Measurements from ENCODE around the gene TRIM54. TPM values are rescaled to one million over a fixed set of nuclear protein-coding genes. Genes with fewer than 3 reads are reported as not detected.

TRIM54 gene
- total and polyA plus RNA-seq, 2 of the 8 experiments (the other 6 are each of a cell fraction or from before 2014, with no cell fraction given) = 3.9 to 5.8 TPM

GRCh38 chr2:27312152-27312551 is 29.9 kb downstream of the TRIM54 start:
- H3K79me1 ChIP-seq (ENCODE audit: low read depth, low read length) = peaks cover 2% of the 10 kb centered on the region; the same call in 1 of the 2 replicates
- H2BK15ac ChIP-seq (ENCODE audit: low read length) = no peak overlapping the region
- H3K4me2 ChIP-seq (ENCODE audit: insufficient read depth in 1 of 2, low read depth in 2 of 2, low read length in 2 of 2) = no peak overlapping the region
- no peak overlapping the region for H4K91ac ChIP-seq (replicated peaks; ENCODE audit: insufficient read length, low read length)
- H3K27me3 ChIP-seq (replicated peaks in 1 of 4; ENCODE audit: control insufficient read depth in 3 of 4, extremely low read depth in 1 of 4, insufficient read depth in 3 of 4, low read length in 3 of 4) = peaks cover 10 to 19% (median 18%) of the 10 kb centered on the region in 4 experiments
- peaks cover 0 to 4% (median 0%) of the 10 kb centered on the region in 4 experiments; a peak in 1 of 8 replicates for H3K36me3 ChIP-seq (ENCODE audit: control insufficient read depth in 2 of 4, insufficient read depth in 4 of 4, low read length in 3 of 4)
- no peak overlapping the region for H3K18ac ChIP-seq (ENCODE audit: extremely low read depth, low read length)
- no peak overlapping the region for H4K5ac ChIP-seq (ENCODE audit: insufficient read length, low read depth, low read length)
- H2BK12ac ChIP-seq (ENCODE audit: low read depth, low read length) = no peak overlapping the region
- H3K4ac ChIP-seq (replicated peaks; ENCODE audit: insufficient read length, low read depth, low read length) = no peak overlapping the region
- H3K56ac ChIP-seq (replicated peaks; ENCODE audit: insufficient read length, low read depth, low read length) = no peak overlapping the region
- no peak overlapping the region for H2BK20ac ChIP-seq (ENCODE audit: low read length)
- FAIRE-seq (no peak), DNase-seq (ENCODE audit: low read depth in 1 of 2, low spot score in 2 of 2) (no peak)
- no peak overlapping the region for H2BK5ac ChIP-seq (ENCODE audit: low read depth, low read length)
- no peak overlapping the region for H3K14ac ChIP-seq (ENCODE audit: insufficient read length)
- no peak overlapping the region for H2AK5ac ChIP-seq (ENCODE audit: low read depth, low read length)
- no peak overlapping the region for H2AFZ ChIP-seq (ENCODE audit: low read length)
- CTCF ChIA-PET (ENCODE audit: partially characterized antibody) = interaction anchor here (0.8 to 5.9 kb wide), 8 partner anchors 9 to 67 kb away, joined by 3 to 48 read pairs (median 4); partner anchors contain the start of genes EIF2B4 and SNX17
- H3K79me2 ChIP-seq (ENCODE audit: control insufficient read depth in 1 of 2, insufficient read depth in 2 of 2, low read length in 2 of 2) = no peaks in the 10 kb centered on the region
- peaks cover 4 to 11% of the 10 kb centered on the region in 2 experiments for H4K20me1 ChIP-seq (replicated peaks in 1 of 2; ENCODE audit: control insufficient read depth in 1 of 2, insufficient read depth in 2 of 2, low read length in 2 of 2)
- 81% methylated on average over 3 of the region's 3 CpGs; no CpG with 5 or more reads in 1 of the 2 experiments for WGBS, 2 experiments (ENCODE audit: extremely low coverage in 1 of 2, insufficient coverage in 1 of 2, insufficient read length in 1 of 2, insufficient replicate concordance in 2 of 2, low coverage in 1 of 2, low lambda C conversion rate in 2 of 2, missing lambda C conversion rate in 1 of 2)
- peaks cover 3% of the 10 kb centered on the region; the same call in 1 of the 2 replicates for H3K23me2 ChIP-seq (ENCODE audit: low read depth, low read length)
- POLR2A ChIA-PET (ENCODE audit: partially characterized antibody) = interaction anchor here (0.6 to 8.8 kb wide), 6 partner anchors 9 to 78 kb away, joined by 3 to 105 read pairs (median 4); partner anchors contain the start of genes GTF3C2 and MPV17
- H3K9ac ChIP-seq (replicated peaks in 1 of 4; ENCODE audit: extremely low read depth in 1 of 4, low read depth in 3 of 4, low read length in 3 of 4) = no peak overlapping the region
- no peak overlapping the region for H3K23ac ChIP-seq (ENCODE audit: insufficient read length)
- H3K4me1 ChIP-seq (replicated peaks in 1 of 4; ENCODE audit: control insufficient read depth in 3 of 4, insufficient read depth in 4 of 4, low read length in 3 of 4) = peaks cover 0 to 16% (median 6%) of the 10 kb centered on the region in 4 experiments; a peak in 5 of 7 replicates
- no peak overlapping the region for H3K27ac ChIP-seq (ENCODE audit: low read depth, low read length)
- no peak overlapping the region for H2BK120ac ChIP-seq (replicated peaks; ENCODE audit: low read depth, low read length)
- H4K8ac ChIP-seq (ENCODE audit: extremely low read depth, insufficient read depth, low read length) = no peak overlapping the region
- H3K9me3 ChIP-seq (ENCODE audit: insufficient read depth in 2 of 2, low read depth in 1 of 2, low read length in 1 of 2) = no peaks in the 10 kb centered on the region
- no peak for TF ChIP-seq RBBP5 (IDR thresholded peaks at IDR 0.05; ENCODE audit: borderline replicate concordance, low read depth, low read length)
- no peak for TF ChIP-seq ZNF274 (IDR thresholded peaks at IDR 0.05; ENCODE audit: borderline replicate concordance, extremely low read depth, low read length)
- H3K4me3 ChIP-seq (ENCODE audit: extremely low read depth in 1 of 4, insufficient read depth in 2 of 4, low read depth in 3 of 4, low read length in 4 of 4) = no peak overlapping the region

Measured in H1 (cell line).